ENCODE measurements around the gene TIMM44. TPM values are rescaled to one million over a fixed set of nuclear protein-coding genes. Genes with fewer than 3 reads are reported as not detected.

The TIMM44 gene
- total RNA-seq, 1 donor = 57.9 TPM

DNA sequence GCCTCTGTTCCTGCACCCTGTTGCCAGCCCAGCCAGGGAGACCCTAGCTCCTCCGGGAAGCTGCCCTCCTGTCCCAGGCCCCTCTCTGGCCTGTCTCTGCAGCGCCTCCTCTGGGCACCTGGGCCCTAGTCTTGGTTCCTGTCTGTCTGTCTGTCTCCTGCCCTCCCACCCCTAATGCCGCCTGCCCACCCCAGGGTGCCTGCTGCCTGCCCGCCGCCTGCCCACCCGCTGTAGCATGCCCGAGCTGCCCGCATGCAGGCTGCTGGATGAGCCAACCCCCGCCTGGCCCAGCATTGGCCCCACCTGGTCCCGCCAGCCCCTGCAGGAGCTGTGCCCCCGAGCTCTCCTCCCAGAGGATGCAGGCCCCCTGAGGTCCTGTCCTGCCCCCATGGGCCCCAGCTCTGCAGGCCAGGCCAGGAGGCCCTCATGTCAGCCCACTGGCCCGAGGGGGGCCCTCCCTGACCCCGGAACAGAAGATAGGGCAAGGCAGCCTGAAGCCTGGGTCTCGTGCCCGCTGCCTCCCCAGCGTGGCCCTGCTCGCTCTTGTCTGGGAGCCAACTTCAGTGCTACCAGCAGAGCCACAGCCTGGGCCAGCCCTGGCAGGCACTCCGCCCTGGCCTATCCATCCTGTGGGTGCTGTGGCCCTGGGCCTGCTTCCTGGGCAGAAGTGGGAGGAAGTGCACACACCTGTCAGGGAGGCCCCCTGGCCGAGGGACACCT lies 34.6 kb downstream of the TIMM44 start:
- no peak overlapping the region for H3K4me3 ChIP-seq (ENCODE audit: low read depth, low read length)
- no peak for DNase-seq (ENCODE audit: low read depth)
- TF ChIP-seq, protein P1, sequence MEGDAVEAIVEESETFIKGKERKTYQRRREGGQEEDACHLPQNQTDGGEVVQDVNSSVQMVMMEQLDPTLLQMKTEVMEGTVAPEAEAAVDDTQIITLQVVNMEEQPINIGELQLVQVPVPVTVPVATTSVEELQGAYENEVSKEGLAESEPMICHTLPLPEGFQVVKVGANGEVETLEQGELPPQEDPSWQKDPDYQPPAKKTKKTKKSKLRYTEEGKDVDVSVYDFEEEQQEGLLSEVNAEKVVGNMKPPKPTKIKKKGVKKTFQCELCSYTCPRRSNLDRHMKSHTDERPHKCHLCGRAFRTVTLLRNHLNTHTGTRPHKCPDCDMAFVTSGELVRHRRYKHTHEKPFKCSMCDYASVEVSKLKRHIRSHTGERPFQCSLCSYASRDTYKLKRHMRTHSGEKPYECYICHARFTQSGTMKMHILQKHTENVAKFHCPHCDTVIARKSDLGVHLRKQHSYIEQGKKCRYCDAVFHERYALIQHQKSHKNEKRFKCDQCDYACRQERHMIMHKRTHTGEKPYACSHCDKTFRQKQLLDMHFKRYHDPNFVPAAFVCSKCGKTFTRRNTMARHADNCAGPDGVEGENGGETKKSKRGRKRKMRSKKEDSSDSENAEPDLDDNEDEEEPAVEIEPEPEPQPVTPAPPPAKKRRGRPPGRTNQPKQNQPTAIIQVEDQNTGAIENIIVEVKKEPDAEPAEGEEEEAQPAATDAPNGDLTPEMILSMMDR (IDR thresholded peaks at IDR 0.05; ENCODE audit: insufficient read depth, low read depth, low read length) = no peak

- H3K4me3 ChIP-seq (ENCODE audit: low read depth, low read length) = no peak overlapping the region
- TF ChIP-seq, protein P1 (IDR thresholded peaks at IDR 0.05; ENCODE audit: insufficient read depth, low read depth, low read length) = no peak
- DNase-seq (ENCODE audit: low read depth) = no peak
These were observed 35.3 kb downstream of the TIMM44 start for GRCh38 chr19:7908078-7908699.

- TF ChIP-seq, protein P1 (IDR thresholded peaks at IDR 0.05; ENCODE audit: insufficient read depth, low read depth, low read length) = no peak
- no peak overlapping the region for H3K4me3 ChIP-seq (ENCODE audit: low read depth, low read length)
- no peak for DNase-seq (ENCODE audit: low read depth)
These were observed 35.9 kb downstream of the TIMM44 start for GRCh38 chr19:7907544-7907943.

- no peak overlapping the region for H3K4me3 ChIP-seq (ENCODE audit: low read depth, low read length)
- DNase-seq (ENCODE audit: low read depth) = no peak
- TF ChIP-seq, protein P1 (IDR thresholded peaks at IDR 0.05; ENCODE audit: insufficient read depth, low read depth, low read length) = no peak
These were observed 36.3 kb downstream of the TIMM44 start for GRCh38 chr19:7907122-7907521.

- no peak for DNase-seq (ENCODE audit: low read depth)
- H3K4me3 ChIP-seq (ENCODE audit: low read depth, low read length) = no peak overlapping the region
- TF ChIP-seq, protein P1 (IDR thresholded peaks at IDR 0.05; ENCODE audit: insufficient read depth, low read depth, low read length) = no peak
These were observed 37.6 kb downstream of the TIMM44 start for GRCh38 chr19:7905859-7906258.

- peak overlapping the region; percentile 88 for H3K4me3 ChIP-seq (ENCODE audit: low read depth, low read length)
- no peak for DNase-seq (ENCODE audit: low read depth)
- TF ChIP-seq, protein P1 (IDR thresholded peaks at IDR 0.05; ENCODE audit: insufficient read depth, low read depth, low read length) = no peak
These were observed 38.2 kb downstream of the TIMM44 start for GRCh38 chr19:7905268-7905667.
